Gastroesophageal sphincter (tissue), 4 donors: ENCODE results near the gene GPRC5B. TPM values are rescaled to one million over a fixed set of nuclear protein-coding genes. Genes with fewer than 3 reads are reported as not detected.
A peak's percentile ranks its signal among the peaks of the same experiment; 100 is the strongest.

ENCODE experiments used
- ATAC-seq: fragments of 150-250 bp; one replicate; pipeline ENCODE4 v1.9.1; 2016; ENCODE audit warnings: mild to moderate bottlenecking, moderate library complexity
- H3K27ac ChIP-seq, 4 donors: fragments of 200-600 bp; sonication (generic) in 3 of 4; 1 replicate in 3 of 4; 2 replicates in 1 of 4; pipeline ENCODE4 v1.5.1; 2016 to 2019
- H3K27me3 ChIP-seq: fragments of 200-600 bp; sonication (generic); one replicate; pipeline ENCODE4 v1.5.1; 2019
- H3K36me3 ChIP-seq, 2 donors: fragments of 200-600 bp; sonication (generic); one replicate each; pipeline ENCODE4 v1.5.1; 2019; ENCODE audit warnings: control low read depth in 1 of 2
- H3K4me1 ChIP-seq, 3 donors: fragments of 200-600 bp; sonication (generic); 1 replicate in 2 of 3; 2 replicates in 1 of 3; pipeline ENCODE4 v1.5.1; 2016 to 2019; ENCODE audit warnings: control low read depth in 2 of 3
- H3K4me3 ChIP-seq, 2 donors: fragments of 200-600 bp; sonication (generic); one replicate each; pipeline ENCODE4 v1.5.1; 2019; ENCODE audit warnings: mild to moderate bottlenecking in 1 of 2, moderate library complexity in 1 of 2
- H3K9me3 ChIP-seq, 3 donors: fragments of 200-600 bp; sonication (generic); one replicate each; pipeline ENCODE4 v1.5.1; 2017 to 2019; ENCODE audit warnings: control low read depth in 2 of 3
- EP300 ChIP-seq: sonication (generic); formaldehyde crosslinking; IDR thresholded peaks from one replicate; pipeline ENCODE4 v1.6.1; 2017; ENCODE audit warnings: antibody characterized with exemption, mild to moderate bottlenecking
- POLR2A ChIP-seq, 2 donors: fragments of 450-650 bp; IDR thresholded peaks; one replicate each; pipeline ENCODE4 v1.6.1; 2017; ENCODE audit warnings: antibody characterized with exemption in 2 of 2, mild to moderate bottlenecking in 2 of 2, moderate library complexity in 1 of 2
- POLR2AphosphoS5 ChIP-seq: sonication (generic); formaldehyde crosslinking; IDR thresholded peaks from one replicate; pipeline ENCODE4 v1.6.1; 2017; ENCODE audit warnings: antibody characterized with exemption
- WGBS, 2 donors: methylation state at CpG; one replicate each; pipeline ENCODE4 v1.1.5; 2018; ENCODE audit warnings: low coverage in 1 of 2; 5-methylcytosine and 5-hydroxymethylcytosine counted together
- total RNA-seq, 4 donors: library from RNA; depleted of rRNA; stranded (reverse); fragments of >200 nt; gene quantifications; one replicate each; pipeline ENCODE4 v1.1.0, GENCODE V29; 2016
- TF ChIP-seq, protein P1 (sequence below), 4 experiments: fragments of 200-600 bp in 2 of 4; fragments of 450-650 bp in 2 of 4; sonication (generic) in 1 of 4; IDR thresholded peaks; one replicate each; pipeline ENCODE4 v1.5.1; 2017 to 2019; ENCODE audit warnings: antibody characterized with exemption in 4 of 4, mild to moderate bottlenecking in 2 of 4, moderate library complexity in 2 of 4

The GPRC5B gene
- total RNA-seq, 4 donors from 2014 or later = 11.5 to 29.2 (median 20.5) TPM

DNA sequence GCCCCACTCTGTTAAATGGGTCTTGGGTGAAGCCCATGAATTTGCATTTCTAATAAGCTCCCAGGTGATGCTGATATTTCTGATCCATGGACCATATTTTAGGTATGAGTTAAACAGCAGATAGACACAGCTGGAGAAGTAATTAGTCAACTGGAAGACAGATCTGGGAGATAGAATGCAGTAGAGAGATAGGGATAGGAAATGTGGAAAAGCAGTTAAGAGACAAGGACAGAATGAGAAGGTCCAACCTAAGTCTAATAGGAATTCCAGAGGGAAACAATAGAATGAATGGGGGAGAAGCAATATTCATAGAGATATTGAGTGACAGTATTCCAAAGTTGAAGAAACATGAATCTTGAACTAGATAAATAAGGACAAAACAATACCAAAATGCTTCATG, 71.7 kb downstream of the GPRC5B start:
- TF ChIP-seq POLR2AphosphoS5 = no peak
- TF ChIP-seq, protein P1, sequence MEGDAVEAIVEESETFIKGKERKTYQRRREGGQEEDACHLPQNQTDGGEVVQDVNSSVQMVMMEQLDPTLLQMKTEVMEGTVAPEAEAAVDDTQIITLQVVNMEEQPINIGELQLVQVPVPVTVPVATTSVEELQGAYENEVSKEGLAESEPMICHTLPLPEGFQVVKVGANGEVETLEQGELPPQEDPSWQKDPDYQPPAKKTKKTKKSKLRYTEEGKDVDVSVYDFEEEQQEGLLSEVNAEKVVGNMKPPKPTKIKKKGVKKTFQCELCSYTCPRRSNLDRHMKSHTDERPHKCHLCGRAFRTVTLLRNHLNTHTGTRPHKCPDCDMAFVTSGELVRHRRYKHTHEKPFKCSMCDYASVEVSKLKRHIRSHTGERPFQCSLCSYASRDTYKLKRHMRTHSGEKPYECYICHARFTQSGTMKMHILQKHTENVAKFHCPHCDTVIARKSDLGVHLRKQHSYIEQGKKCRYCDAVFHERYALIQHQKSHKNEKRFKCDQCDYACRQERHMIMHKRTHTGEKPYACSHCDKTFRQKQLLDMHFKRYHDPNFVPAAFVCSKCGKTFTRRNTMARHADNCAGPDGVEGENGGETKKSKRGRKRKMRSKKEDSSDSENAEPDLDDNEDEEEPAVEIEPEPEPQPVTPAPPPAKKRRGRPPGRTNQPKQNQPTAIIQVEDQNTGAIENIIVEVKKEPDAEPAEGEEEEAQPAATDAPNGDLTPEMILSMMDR (IDR thresholded peaks at IDR 0.05) = no peak
- TF ChIP-seq EP300 = no peak
- TF ChIP-seq POLR2A (IDR thresholded peaks at IDR 0.05) = no peak
- H3K4me1 ChIP-seq = peaks cover 0 to 9% (median 0%) of the 10 kb centered on the region in 3 donors
- H3K36me3 ChIP-seq = no peaks in the 10 kb centered on the region
- H3K4me3 ChIP-seq = no peak overlapping the region
- H3K9me3 ChIP-seq = no peaks in the 10 kb centered on the region
- no peak for ATAC-seq
- H3K27me3 ChIP-seq = no peaks in the 10 kb centered on the region
- H3K27ac ChIP-seq = no peak overlapping the region

DNA sequence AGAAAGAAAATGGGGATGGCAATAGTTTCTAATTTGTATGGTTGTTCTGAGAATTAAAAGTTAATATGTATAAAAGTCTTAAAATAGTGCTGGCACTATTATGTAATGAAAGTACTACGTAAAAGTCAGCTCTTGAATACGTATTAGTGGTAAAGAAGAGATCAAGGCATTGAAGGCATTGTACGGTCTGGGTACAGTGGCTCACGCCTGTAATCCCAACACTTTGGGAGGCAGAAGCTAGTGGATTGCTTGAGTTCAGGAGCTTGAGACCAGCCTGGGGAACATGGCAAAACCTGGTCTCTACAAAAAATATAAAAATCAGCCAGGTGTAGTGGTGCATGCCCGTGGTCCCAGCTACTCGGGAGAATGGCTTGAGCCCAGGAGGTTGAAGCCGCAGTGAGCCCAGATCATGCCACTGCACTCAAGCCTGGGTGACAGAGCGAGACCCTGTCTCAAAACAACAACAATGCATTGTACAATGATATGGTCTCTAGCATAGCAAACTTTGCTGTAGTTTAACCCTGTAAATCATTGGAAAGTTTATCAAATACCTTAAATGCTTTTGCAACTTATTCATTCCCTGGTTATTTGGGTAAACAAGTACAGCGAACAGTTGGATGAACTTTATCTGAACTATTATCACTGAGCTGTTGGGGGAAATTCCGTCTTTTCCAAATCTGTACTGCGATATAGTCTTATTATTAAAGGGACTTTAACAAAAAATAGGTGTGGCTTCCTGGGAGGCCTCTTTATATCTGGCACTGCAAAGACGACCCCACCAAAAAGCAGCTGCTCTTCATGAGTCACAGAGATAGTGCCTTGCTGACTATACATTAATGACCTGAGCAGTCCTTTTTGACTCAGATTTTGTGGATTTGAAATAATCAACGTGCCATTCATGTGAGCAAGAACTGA, 73.6 kb downstream of the GPRC5B start:
- TF ChIP-seq POLR2AphosphoS5 (no peak), EP300 (no peak), POLR2A (IDR thresholded peaks at IDR 0.05) (no peak)
- TF ChIP-seq, protein P1 (IDR thresholded peaks at IDR 0.05) = no peak
- no peak overlapping the region for H3K27ac ChIP-seq
- no peaks in the 10 kb centered on the region for H3K36me3 ChIP-seq
- peaks cover 0 to 15% (median 0%) of the 10 kb centered on the region in 3 donors for H3K4me1 ChIP-seq
- 68 to 76% methylated on average over 11 to 13 of the region's 13 CpGs for WGBS, 2 donors
- no peak overlapping the region for H3K4me3 ChIP-seq
- peaks cover 0 to 1% (median 0%) of the 10 kb centered on the region in 3 donors for H3K9me3 ChIP-seq
- no peaks in the 10 kb centered on the region for H3K27me3 ChIP-seq
- ATAC-seq = no peak

DNA sequence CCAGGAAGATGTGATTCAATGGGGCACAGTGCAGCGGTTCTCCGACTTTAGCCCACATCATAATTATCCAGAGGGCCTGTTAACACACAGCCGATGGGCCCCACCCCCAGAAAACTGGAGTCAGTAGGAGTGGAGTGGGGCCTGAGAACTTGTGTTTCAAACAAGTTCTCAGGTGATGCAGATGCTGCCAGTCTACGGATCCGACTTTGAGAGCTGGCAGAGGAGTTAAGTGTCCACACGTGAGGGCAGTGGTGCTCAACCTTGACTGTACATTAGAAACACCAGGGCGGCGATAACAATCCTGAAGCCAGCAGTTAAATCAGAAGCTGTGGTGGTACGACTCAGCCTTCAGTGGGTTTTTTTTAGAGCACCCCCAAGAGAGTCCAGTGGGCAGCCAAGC, 75.0 kb downstream of the GPRC5B start:
- peaks cover 0 to 8% (median 0%) of the 10 kb centered on the region in 3 donors for H3K9me3 ChIP-seq
- ATAC-seq = no peak
- no peak overlapping the region for H3K27ac ChIP-seq
- TF ChIP-seq, protein P1 (IDR thresholded peaks at IDR 0.05) = no peak
- TF ChIP-seq POLR2AphosphoS5 = no peak
- no peak for TF ChIP-seq EP300
- TF ChIP-seq POLR2A (IDR thresholded peaks at IDR 0.05) = no peak
- no peak overlapping the region for H3K4me3 ChIP-seq
- H3K36me3 ChIP-seq = no peaks in the 10 kb centered on the region
- WGBS, 2 donors = 100% methylated on average over 2 of the region's 9 CpGs
- peaks cover 0 to 15% (median 0%) of the 10 kb centered on the region in 3 donors for H3K4me1 ChIP-seq
- no peaks in the 10 kb centered on the region for H3K27me3 ChIP-seq

DNA sequence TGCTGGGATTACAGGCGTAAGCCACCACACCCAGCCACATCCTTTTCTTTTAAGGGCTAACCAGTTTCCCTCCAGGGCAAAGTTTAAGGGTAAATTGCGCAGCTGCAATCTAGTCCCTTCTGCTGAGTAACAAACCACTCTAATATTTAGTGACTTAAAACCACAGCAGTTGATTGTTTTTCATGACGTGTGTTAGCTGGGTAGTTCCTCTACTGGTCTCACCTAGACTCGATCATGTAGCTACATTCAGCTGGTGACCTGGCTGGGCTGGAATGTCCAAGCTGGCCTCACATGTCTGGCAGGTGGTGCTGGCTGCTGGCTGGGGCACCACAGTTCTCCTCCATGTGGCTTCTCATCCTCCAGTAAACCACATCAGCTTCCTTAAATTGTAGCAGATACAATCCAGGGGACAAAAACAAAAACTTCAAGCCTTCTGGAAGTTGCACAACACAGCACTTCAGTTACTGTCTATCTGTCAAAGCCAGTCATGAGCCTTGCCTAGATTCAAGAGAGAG, 75.5 kb downstream of the GPRC5B start:
- H3K27me3 ChIP-seq = no peaks in the 10 kb centered on the region
- no peaks in the 10 kb centered on the region for H3K36me3 ChIP-seq
- ATAC-seq = peak; percentile 26
- no peak overlapping the region for H3K4me3 ChIP-seq
- WGBS, 2 donors = 78 to 96% methylated on average over 3 of the region's 4 CpGs
- H3K9me3 ChIP-seq = peaks cover 0 to 8% (median 0%) of the 10 kb centered on the region in 3 donors
- no peak overlapping the region for H3K27ac ChIP-seq
- no peak for TF ChIP-seq POLR2AphosphoS5
- TF ChIP-seq POLR2A (IDR thresholded peaks at IDR 0.05) = no peak
- no peak for TF ChIP-seq EP300
- TF ChIP-seq, protein P1 (IDR thresholded peaks at IDR 0.05) = no peak
- peaks cover 0 to 15% (median 0%) of the 10 kb centered on the region in 3 donors for H3K4me1 ChIP-seq
